Measurements from ENCODE around the gene NAV2. TPM values are rescaled to one million over a fixed set of nuclear protein-coding genes. Genes with fewer than 3 reads are reported as not detected.
A peak's percentile ranks its signal among the peaks of the same experiment; 100 is the strongest.

The NAV2 gene
- total RNA-seq, 1 experiment from 2014 or later = 23.3 TPM

DNA sequence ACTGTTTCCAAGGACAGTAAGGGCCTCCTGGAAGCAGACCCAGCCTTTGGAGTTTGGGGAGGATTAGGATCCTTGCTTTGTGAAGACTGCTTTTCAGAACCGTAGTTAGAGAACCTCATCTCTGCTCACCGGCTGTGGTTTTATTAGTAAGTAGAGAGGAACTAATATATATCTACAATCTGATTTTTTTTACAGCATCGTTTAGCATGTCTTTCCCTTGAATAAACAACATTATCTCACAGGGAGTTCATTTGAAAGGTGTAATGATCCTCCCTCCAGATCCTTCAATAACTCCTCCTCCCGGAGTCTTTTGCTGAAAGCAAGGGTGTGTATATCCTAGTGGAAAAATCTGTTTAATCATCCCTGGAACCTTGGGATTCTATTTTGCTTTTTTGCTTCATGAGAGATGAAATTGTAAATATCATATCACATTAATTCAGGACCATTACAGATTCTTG is 314.9 kb downstream of the NAV2 start:
- Histone ChIP-seq H3K79me2 (ENCODE audit: low read depth) (peaks cover 15% of the 10 kb centered on the region; the same call in 1 of the 2 replicates), H4K20me1 (ENCODE audit: insufficient read depth) (no peaks in the 10 kb centered on the region), H3K4me1 (replicated peaks; ENCODE audit: insufficient read depth) (peaks cover 68% of the 10 kb centered on the region), H3K27ac (peak overlapping the region; percentile 70), H3K9me2 (ENCODE audit: insufficient read depth) (no peaks in the 10 kb centered on the region), H2AFZ (no peak overlapping the region), H3K9me3 (ENCODE audit: insufficient read depth, low read depth) (no peaks in the 10 kb centered on the region), H3K4me3 (no peak overlapping the region), H3K4me2 (peak overlapping the region; percentile 63), H3K36me3 (ENCODE audit: low read depth) (no peaks in the 10 kb centered on the region), H3K27me3 (ENCODE audit: insufficient read depth, low read depth) (no peaks in the 10 kb centered on the region), H3F3A (ENCODE audit: insufficient read depth, low read depth) (peaks cover 40% of the 10 kb centered on the region)
- ChIA-PET POLR2A (ENCODE audit: unreplicated experiment) (no interaction called here), CTCF (interaction anchor here (0.6 kb wide), 1 partner anchor 15 kb away, joined by 4 read pairs; no protein-coding TSS in a partner anchor)
- intact Hi-C loops (cut with micrococcal nuclease; ENCODE audit: unreplicated experiment) = no loop called here
- TF ChIP-seq EZH2 (IDR thresholded peaks at IDR 0.05; ENCODE audit: low read depth) (no peak), CTCF (conservative IDR thresholded peaks at IDR 0.05) (no peak)
- DNase-seq = no peak
- no TSS peak for BruUV-seq (replicated peaks)

DNA sequence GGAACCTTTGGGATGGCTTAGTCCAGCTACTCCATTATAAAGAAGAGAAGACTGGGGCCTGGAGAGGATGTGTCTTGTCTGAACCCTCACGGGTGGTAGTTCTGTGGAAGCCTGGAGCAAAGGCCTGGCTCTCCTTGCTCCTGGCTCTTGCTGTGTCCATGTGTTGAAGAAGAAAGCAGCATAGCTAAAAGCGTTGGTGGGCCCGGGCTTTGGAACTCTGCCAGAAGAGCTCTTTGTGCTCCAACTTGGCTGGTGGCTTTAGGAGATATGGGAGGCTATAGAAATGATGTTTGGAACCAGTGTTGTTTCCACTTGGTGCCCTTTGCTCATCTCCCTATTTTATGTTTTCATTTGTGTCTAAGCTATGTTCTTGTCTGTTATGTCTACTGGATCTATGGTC is 316.6 kb downstream of the NAV2 start:
- Histone ChIP-seq H3K27me3 (ENCODE audit: insufficient read depth, low read depth) (no peaks in the 10 kb centered on the region), H3K36me3 (ENCODE audit: low read depth) (no peaks in the 10 kb centered on the region), H3K79me2 (ENCODE audit: low read depth) (peaks cover 15% of the 10 kb centered on the region; the same call in 1 of the 2 replicates), H4K20me1 (ENCODE audit: insufficient read depth) (no peaks in the 10 kb centered on the region), H3K4me3 (no peak overlapping the region), H3F3A (ENCODE audit: insufficient read depth, low read depth) (peaks cover 40% of the 10 kb centered on the region), H3K9me3 (ENCODE audit: insufficient read depth, low read depth) (no peaks in the 10 kb centered on the region), H3K4me2 (no peak overlapping the region), H3K4me1 (replicated peaks; ENCODE audit: insufficient read depth) (peaks cover 68% of the 10 kb centered on the region), H3K9me2 (ENCODE audit: insufficient read depth) (no peaks in the 10 kb centered on the region), H2AFZ (no peak overlapping the region), H3K27ac (no peak overlapping the region)
- no peak for TF ChIP-seq EZH2 (IDR thresholded peaks at IDR 0.05; ENCODE audit: low read depth)
- TF ChIP-seq CTCF (conservative IDR thresholded peaks at IDR 0.05) = no peak
- CTCF ChIA-PET = no interaction called here
- no peak for DNase-seq
- POLR2A ChIA-PET (ENCODE audit: unreplicated experiment) = no interaction called here
- intact Hi-C loops (cut with micrococcal nuclease; ENCODE audit: unreplicated experiment) = no loop called here
- no TSS peak for BruUV-seq (replicated peaks)

DNA sequence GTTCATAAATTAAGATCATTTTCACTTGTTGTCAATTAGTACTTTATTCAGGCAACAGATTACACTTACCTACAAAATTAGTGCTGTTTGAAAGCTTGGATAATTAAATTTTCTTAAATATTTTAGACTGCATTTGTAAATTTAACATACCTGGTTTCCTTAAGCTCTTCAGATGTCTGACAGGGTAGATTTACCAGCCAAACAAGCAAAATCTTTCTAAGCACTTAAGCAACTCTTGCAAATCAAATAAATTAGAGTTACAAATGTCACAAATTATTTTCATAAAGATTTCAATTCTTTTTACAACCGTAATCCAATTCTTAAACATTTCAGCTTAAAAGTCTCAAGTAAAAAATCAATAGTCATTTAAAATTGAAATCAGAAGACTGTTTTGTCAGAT is 317.8 kb downstream of the NAV2 start:
- Histone ChIP-seq H3K4me3 (no peak overlapping the region), H3F3A (ENCODE audit: insufficient read depth, low read depth) (peaks cover 50% of the 10 kb centered on the region), H2AFZ (no peak overlapping the region), H3K4me1 (replicated peaks; ENCODE audit: insufficient read depth) (peaks cover 70% of the 10 kb centered on the region), H3K9me2 (ENCODE audit: insufficient read depth) (no peaks in the 10 kb centered on the region), H3K36me3 (ENCODE audit: low read depth) (no peaks in the 10 kb centered on the region), H3K27me3 (ENCODE audit: insufficient read depth, low read depth) (no peaks in the 10 kb centered on the region), H3K4me2 (peak overlapping the region; percentile 64), H3K9me3 (ENCODE audit: insufficient read depth, low read depth) (no peaks in the 10 kb centered on the region), H3K79me2 (ENCODE audit: low read depth) (peaks cover 15% of the 10 kb centered on the region; the same call in 1 of the 2 replicates), H3K27ac (peak overlapping the region; percentile 83), H4K20me1 (ENCODE audit: insufficient read depth) (no peaks in the 10 kb centered on the region)
- ChIA-PET POLR2A (ENCODE audit: unreplicated experiment) (interaction anchor here (0.7 kb wide), 1 partner anchor 344 kb away, joined by 4 read pairs; no protein-coding TSS in a partner anchor), CTCF (no interaction called here)
- BruUV-seq (replicated peaks) = no TSS peak
- intact Hi-C loops (cut with micrococcal nuclease; ENCODE audit: unreplicated experiment) = loop anchor here (2.0 to 10.0 kb wide), 4 partner anchors 36 to 334 kb away; partner anchors contain the start of gene HTATIP2
- DNase-seq = no peak
- no peak for TF ChIP-seq EZH2 (IDR thresholded peaks at IDR 0.05; ENCODE audit: low read depth)
- TF ChIP-seq CTCF (conservative IDR thresholded peaks at IDR 0.05) = no peak

Data from PC-9 (cell line).